GM23338 (cell line): ENCODE results near the gene ZGPAT. TPM values are rescaled to one million over a fixed set of nuclear protein-coding genes. Genes with fewer than 3 reads are reported as not detected.

Experiments used
- ATAC-seq: fragments of 200-7000 bp; cut with Tn5 transposase; 3 replicates; pipeline ENCODE4 v1.9.1; 2020
- DNase-seq: peaks from one replicate; pipeline ENCODE4 v3.0.0-alpha.2; 2015; ENCODE audit warnings: low spot score
- H2AFZ ChIP-seq: fragments of 200-600 bp; sonication (generic); 2 replicates; pipeline ENCODE4 v1.8.0; 2016; ENCODE audit warnings: antibody characterized with exemption, mild to moderate bottlenecking, moderate library complexity
- H3F3A ChIP-seq: fragments of 200-600 bp; sonication (generic); replicated peaks from 2 replicates; pipeline ENCODE4 v1.8.0; 2017; ENCODE audit warnings: antibody characterized with exemption, mixed run types, low read depth
- H3K27ac ChIP-seq: fragments of 200-600 bp; sonication (generic); 2 replicates; pipeline ENCODE4 v1.6.1; 2016; ENCODE audit warnings: low read depth
- H3K27me3 ChIP-seq: fragments of 200-600 bp; sonication (generic); 2 replicates; pipeline ENCODE4 v1.8.0; 2016; ENCODE audit warnings: mild to moderate bottlenecking, mixed run types, moderate library complexity; ENCODE audit not compliant: insufficient read depth
- H3K36me3 ChIP-seq: fragments of 200-600 bp; sonication (generic); 2 replicates; pipeline ENCODE4 v1.8.0; 2016; ENCODE audit warnings: mild to moderate bottlenecking; ENCODE audit not compliant: insufficient read depth
- H3K4me1 ChIP-seq: fragments of 200-600 bp; sonication (generic); 2 replicates; pipeline ENCODE4 v1.8.0; 2016; ENCODE audit warnings: mild to moderate bottlenecking, moderate library complexity; ENCODE audit not compliant: insufficient read depth
- H3K4me2 ChIP-seq: fragments of 200-600 bp; sonication (generic); 2 replicates; pipeline ENCODE4 v1.7.1; 2017; ENCODE audit warnings: mixed run types
- H3K4me3 ChIP-seq: fragments of 200-600 bp; sonication (generic); 2 replicates; pipeline ENCODE4 v1.6.1; 2016; ENCODE audit warnings: mixed run types
- H3K79me2 ChIP-seq: fragments of 200-600 bp; sonication (generic); replicated peaks from 2 replicates; pipeline ENCODE4 v1.8.0; 2017; ENCODE audit warnings: mild to moderate bottlenecking; ENCODE audit not compliant: insufficient read depth
- H3K9me2 ChIP-seq: fragments of 200-600 bp; sonication (generic); 2 replicates; pipeline ENCODE4 v1.8.0; 2017; ENCODE audit not compliant: insufficient read depth
- H4K20me1 ChIP-seq: fragments of 200-600 bp; sonication (generic); replicated peaks from 2 replicates; pipeline ENCODE4 v1.8.0; 2017; ENCODE audit warnings: mild to moderate bottlenecking; ENCODE audit not compliant: insufficient read depth
- H3K27ac Mint-ChIP-seq: 2 replicates; pipeline ENCODE4 v1.8.0; 2020; ENCODE audit warnings: inconsistent platforms, mild to moderate bottlenecking, moderate library complexity, mixed read lengths
- H3K27me3 Mint-ChIP-seq: 3 replicates; pipeline ENCODE4 v1.8.0; 2022; ENCODE audit warnings: low read depth, mild to moderate bottlenecking, moderate library complexity, mixed read lengths, inconsistent platforms; ENCODE audit not compliant: insufficient read depth, poor library complexity
- H3K36me3 Mint-ChIP-seq: 3 replicates; pipeline ENCODE4 v1.8.0; 2021; ENCODE audit warnings: low read depth, mild to moderate bottlenecking, inconsistent platforms, moderate library complexity, mixed read lengths
- H3K4me1 Mint-ChIP-seq: 3 replicates; pipeline ENCODE4 v1.8.0; 2020; ENCODE audit warnings: mild to moderate bottlenecking, inconsistent platforms, mixed read lengths
- H3K4me3 Mint-ChIP-seq: 3 replicates; pipeline ENCODE4 v1.8.0; 2021; ENCODE audit warnings: moderate library complexity, mild to moderate bottlenecking, inconsistent platforms, mixed read lengths
- H3K9me3 Mint-ChIP-seq: 3 replicates; pipeline ENCODE4 v1.8.0; 2020; ENCODE audit warnings: moderate library complexity, mild to moderate bottlenecking, inconsistent platforms, mixed read lengths
- ETS1 ChIP-seq: IDR thresholded peaks from 2 replicates; pipeline ENCODE4 v1.6.1; 2016; ENCODE audit warnings: antibody characterized with exemption
- EZH2phosphoT487 ChIP-seq: fragments of 200-600 bp; sonication (generic); IDR thresholded peaks from one replicate; pipeline ENCODE4 v1.8.1; 2018; ENCODE audit warnings: antibody characterized with exemption; ENCODE audit not compliant: unreplicated experiment
- JUNB ChIP-seq: IDR thresholded peaks from one replicate; pipeline ENCODE4 v1.6.1; 2016; ENCODE audit warnings: antibody characterized with exemption; ENCODE audit not compliant: unreplicated experiment
- NANOG ChIP-seq: IDR thresholded peaks from 2 replicates; pipeline ENCODE4 v1.6.1; 2016; ENCODE audit warnings: antibody characterized with exemption, borderline replicate concordance
- POLR2AphosphoS5 ChIP-seq: IDR thresholded peaks from 2 replicates; pipeline ENCODE4 v1.6.1; 2016; ENCODE audit warnings: antibody characterized with exemption, low read depth
- STAT1 ChIP-seq: IDR thresholded peaks from one replicate; pipeline ENCODE4 v1.6.1; 2016; ENCODE audit warnings: antibody characterized with exemption; ENCODE audit not compliant: unreplicated experiment
- ZNF331 ChIP-seq: fragments of 250-450 bp; sonication (Bioruptor Pico); IDR thresholded peaks from 2 replicates; pipeline ENCODE4 v1.5.0; 2020; ENCODE audit warnings: low read depth, mild to moderate bottlenecking, moderate library complexity
- polyA plus RNA-seq: library from polyadenylated mRNA; unstranded; fragments of >200 nt; fragmentation: Nextera tagmentation; extraction: Ambion mirVana; gene quantifications from 2 replicates; pipeline ENCODE4 v1.2.1, GENCODE V29; 2016
- total RNA-seq: library from RNA; depleted of rRNA; stranded (reverse); fragments of >200 nt; shearing (Covaris generic); gene quantifications from 2 replicates; pipeline ENCODE4 v1.2.3, GENCODE V29; 2014
- TF ChIP-seq, protein P1 (sequence below): fragments of 250-450 bp; sonication (Bioruptor Pico); IDR thresholded peaks from 2 replicates; pipeline ENCODE4 v1.5.0; 2020; ENCODE audit warnings: mild to moderate bottlenecking, moderate library complexity

The ZGPAT gene
- total and polyA plus RNA-seq, 2 experiments from 2014 or later = 25.0 to 39.2 TPM

DNA sequence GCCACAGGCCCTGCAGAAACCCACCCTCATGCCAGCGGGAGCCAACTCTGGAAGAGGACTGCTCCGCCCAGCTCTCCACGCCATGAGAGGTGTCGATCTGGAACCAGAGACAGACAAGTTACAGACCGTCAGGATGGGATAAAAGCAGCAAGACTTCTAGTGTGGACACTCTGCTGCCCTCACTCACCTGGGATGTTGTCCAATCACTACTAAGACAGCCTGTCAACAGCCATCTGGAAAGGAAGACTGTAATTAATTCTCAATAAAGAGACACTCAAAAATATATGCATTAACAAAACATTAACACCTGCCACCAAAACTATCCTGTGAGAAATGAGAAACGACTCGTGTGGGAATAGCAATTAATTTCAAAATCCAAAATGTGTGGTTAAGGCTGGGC lies 60.0 kb downstream of the ZGPAT start:
- TF ChIP-seq ETS1 (no peak), POLR2AphosphoS5 (no peak), STAT1 (no peak), EZH2phosphoT487 (no peak), ZNF331 (CRISPR knock-in tag) (no peak), NANOG (no peak), JUNB (no peak)
- TF ChIP-seq, protein P1, sequence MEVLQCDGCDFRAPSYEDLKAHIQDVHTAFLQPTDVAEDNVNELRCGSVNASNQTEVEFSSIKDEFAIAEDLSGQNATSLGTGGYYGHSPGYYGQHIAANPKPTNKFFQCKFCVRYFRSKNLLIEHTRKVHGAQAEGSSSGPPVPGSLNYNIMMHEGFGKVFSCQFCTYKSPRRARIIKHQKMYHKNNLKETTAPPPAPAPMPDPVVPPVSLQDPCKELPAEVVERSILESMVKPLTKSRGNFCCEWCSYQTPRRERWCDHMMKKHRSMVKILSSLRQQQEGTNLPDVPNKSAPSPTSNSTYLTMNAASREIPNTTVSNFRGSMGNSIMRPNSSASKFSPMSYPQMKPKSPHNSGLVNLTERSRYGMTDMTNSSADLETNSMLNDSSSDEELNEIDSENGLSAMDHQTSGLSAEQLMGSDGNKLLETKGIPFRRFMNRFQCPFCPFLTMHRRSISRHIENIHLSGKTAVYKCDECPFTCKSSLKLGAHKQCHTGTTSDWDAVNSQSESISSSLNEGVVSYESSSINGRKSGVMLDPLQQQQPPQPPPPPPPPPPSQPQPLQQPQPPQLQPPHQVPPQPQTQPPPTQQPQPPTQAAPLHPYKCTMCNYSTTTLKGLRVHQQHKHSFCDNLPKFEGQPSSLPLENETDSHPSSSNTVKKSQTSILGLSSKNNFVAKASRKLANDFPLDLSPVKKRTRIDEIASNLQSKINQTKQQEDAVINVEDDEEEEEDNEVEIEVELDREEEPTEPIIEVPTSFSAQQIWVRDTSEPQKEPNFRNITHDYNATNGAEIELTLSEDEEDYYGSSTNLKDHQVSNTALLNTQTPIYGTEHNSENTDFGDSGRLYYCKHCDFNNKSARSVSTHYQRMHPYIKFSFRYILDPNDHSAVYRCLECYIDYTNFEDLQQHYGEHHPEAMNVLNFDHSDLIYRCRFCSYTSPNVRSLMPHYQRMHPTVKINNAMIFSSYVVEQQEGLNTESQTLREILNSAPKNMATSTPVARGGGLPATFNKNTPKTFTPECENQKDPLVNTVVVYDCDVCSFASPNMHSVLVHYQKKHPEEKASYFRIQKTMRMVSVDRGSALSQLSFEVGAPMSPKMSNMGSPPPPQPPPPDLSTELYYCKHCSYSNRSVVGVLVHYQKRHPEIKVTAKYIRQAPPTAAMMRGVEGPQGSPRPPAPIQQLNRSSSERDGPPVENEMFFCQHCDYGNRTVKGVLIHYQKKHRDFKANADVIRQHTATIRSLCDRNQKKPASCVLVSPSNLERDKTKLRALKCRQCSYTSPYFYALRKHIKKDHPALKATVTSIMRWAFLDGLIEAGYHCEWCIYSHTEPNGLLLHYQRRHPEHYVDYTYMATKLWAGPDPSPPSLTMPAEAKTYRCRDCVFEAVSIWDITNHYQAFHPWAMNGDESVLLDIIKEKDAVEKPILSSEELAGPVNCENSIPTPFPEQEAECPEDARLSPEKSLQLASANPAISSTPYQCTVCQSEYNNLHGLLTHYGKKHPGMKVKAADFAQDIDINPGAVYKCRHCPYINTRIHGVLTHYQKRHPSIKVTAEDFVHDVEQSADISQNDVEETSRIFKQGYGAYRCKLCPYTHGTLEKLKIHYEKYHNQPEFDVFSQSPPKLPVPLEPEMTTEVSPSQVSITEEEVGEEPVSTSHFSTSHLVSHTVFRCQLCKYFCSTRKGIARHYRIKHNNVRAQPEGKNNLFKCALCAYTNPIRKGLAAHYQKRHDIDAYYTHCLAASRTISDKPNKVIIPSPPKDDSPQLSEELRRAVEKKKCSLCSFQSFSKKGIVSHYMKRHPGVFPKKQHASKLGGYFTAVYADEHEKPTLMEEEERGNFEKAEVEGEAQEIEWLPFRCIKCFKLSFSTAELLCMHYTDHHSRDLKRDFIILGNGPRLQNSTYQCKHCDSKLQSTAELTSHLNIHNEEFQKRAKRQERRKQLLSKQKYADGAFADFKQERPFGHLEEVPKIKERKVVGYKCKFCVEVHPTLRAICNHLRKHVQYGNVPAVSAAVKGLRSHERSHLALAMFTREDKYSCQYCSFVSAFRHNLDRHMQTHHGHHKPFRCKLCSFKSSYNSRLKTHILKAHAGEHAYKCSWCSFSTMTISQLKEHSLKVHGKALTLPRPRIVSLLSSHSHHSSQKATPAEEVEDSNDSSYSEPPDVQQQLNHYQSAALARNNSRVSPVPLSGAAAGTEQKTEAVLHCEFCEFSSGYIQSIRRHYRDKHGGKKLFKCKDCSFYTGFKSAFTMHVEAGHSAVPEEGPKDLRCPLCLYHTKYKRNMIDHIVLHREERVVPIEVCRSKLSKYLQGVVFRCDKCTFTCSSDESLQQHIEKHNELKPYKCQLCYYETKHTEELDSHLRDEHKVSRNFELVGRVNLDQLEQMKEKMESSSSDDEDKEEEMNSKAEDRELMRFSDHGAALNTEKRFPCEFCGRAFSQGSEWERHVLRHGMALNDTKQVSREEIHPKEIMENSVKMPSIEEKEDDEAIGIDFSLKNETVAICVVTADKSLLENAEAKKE = no peak
- no peaks in the 10 kb centered on the region for H3K4me1 ChIP-seq
- Mint-ChIP-seq H3K27me3 (peaks cover 6% of the 10 kb centered on the region), H3K9me3 (no peaks in the 10 kb centered on the region), H3K27ac (no peak overlapping the region), H3K4me1 (no peaks in the 10 kb centered on the region; the same call in 2 of the 3 replicates), H3K36me3 (peaks cover 16% of the 10 kb centered on the region), H3K4me3 (no peak overlapping the region; the same call in 2 of the 3 replicates)
- no peak overlapping the region for H3K27ac ChIP-seq
- no peak for DNase-seq
- H3K36me3 ChIP-seq = no peaks in the 10 kb centered on the region
- H3F3A ChIP-seq = 0 out of 2 replicates have a peak, but pooled peaks cover 10% of the 10 kb centered on the region
- 0 out of 2 replicates have a peak, but pooled peaks cover 8% of the 10 kb centered on the region for H3K79me2 ChIP-seq
- H3K9me2 ChIP-seq = no peaks in the 10 kb centered on the region
- no peak overlapping the region for H3K4me3 ChIP-seq
- H4K20me1 ChIP-seq = no peaks in the 10 kb centered on the region; the same call in 1 of the 2 replicates
- ATAC-seq = no peak
- no peak overlapping the region for H3K4me2 ChIP-seq
- H3K27me3 ChIP-seq = no peaks in the 10 kb centered on the region
- H2AFZ ChIP-seq = no peak overlapping the region
